HepG2 (cell line): ENCODE results near the gene ANKRD30A. TPM values are rescaled to one million over a fixed set of nuclear protein-coding genes. Genes with fewer than 3 reads are reported as not detected.

Source experiments
- ATAC-seq: fragments of 200-7000 bp; cut with Tn5 transposase; 3 replicates; pipeline ENCODE4 v1.9.1; 2020; ENCODE audit warnings: mild to moderate bottlenecking, moderate library complexity
- BruUV-seq: library from RNA; stranded (reverse); fragments of 400-500 nt; replicated peaks from 2 replicates; lab custom pipeline; 2021; lab: Mats Ljungman, UMichigan
- CTCF ChIA-PET: fragments of 300-600 bp; formaldehyde crosslinking; extraction: SDS; loops from one replicate; lab custom pipeline; 2021; ENCODE audit warnings: low total read pairs, inconsistent platforms, low intra/inter-chr PET ratio; lab: Yijun Ruan, JAX
- POLR2A ChIA-PET: fragments of 350-600 bp; sonication (Branson Sonifier 250); formaldehyde crosslinking; loops from one replicate; lab custom pipeline; 2020; ENCODE audit warnings: antibody characterized with exemption, inconsistent platforms; lab: Yijun Ruan, JAX
- DNase-seq: peaks from one replicate; pipeline ENCODE4 v3.0.0-alpha.2; 2015; ENCODE audit warnings: low spot score
- FAIRE-seq: peaks from 3 replicates; lab custom pipeline; 2011; peaks lifted over from hg19 to GRCh38; lab: Jason Lieb, UNC
- H2AFZ ChIP-seq: one replicate; pipeline ENCODE4 v1.6.1; 2011; ENCODE audit warnings: low read length, inconsistent platforms
- H3K27ac ChIP-seq: fragments of 300-600 bp; 3 replicates; pipeline ENCODE4 v1.8.0; 2011; ENCODE audit warnings: mixed run types, mild to moderate bottlenecking, mixed read lengths, low read length, inconsistent platforms; ENCODE audit not compliant: insufficient read depth; ENCODE audit errors: extremely low read length
- H3K27me3 ChIP-seq, 2 experiments: fragments of 200-600 bp in 1 of 2; 2 replicates in 1 of 2; 3 replicates in 1 of 2; pipeline versions ENCODE4 v1.6.0 to v1.8.0; 2011; ENCODE audit warnings: low read length in 2 of 2, mild to moderate bottlenecking in 2 of 2, moderate library complexity in 2 of 2, inconsistent platforms in 1 of 2; ENCODE audit not compliant: insufficient read depth in 2 of 2, control insufficient read depth in 1 of 2
- H3K36me3 ChIP-seq, 2 experiments: fragments of 200-600 bp in 1 of 2; replicated peaks in 1 of 2; 2 replicates in 1 of 2; 3 replicates in 1 of 2; pipeline versions ENCODE4 v1.5.1 to v1.8.0; 2011; ENCODE audit warnings: low read length in 2 of 2, inconsistent platforms in 1 of 2; ENCODE audit not compliant: insufficient read depth in 2 of 2, control insufficient read depth in 1 of 2
- H3K4me1 ChIP-seq: 2 replicates; pipeline ENCODE4 v1.5.1; 2012; ENCODE audit warnings: low read length, inconsistent platforms; ENCODE audit not compliant: insufficient read depth
- H3K4me2 ChIP-seq: 2 replicates; pipeline ENCODE4 v1.6.0; 2011; ENCODE audit warnings: low read depth, low read length, inconsistent platforms
- H3K4me3 ChIP-seq, 3 experiments: fragments of 200-600 bp in 1 of 3; sonication (generic), shearing (Covaris generic) in 1 of 3; replicated peaks in 1 of 3; 2 replicates each; pipeline ENCODE4 v1.5.1; 2011 to 2016; ENCODE audit warnings: low read length in 3 of 3, inconsistent platforms in 2 of 3, low read depth in 2 of 3, mild to moderate bottlenecking in 2 of 3, control low read depth in 1 of 3, mixed read lengths in 1 of 3; ENCODE audit not compliant: insufficient read depth in 1 of 3
- H3K79me2 ChIP-seq: one replicate; pipeline ENCODE4 v1.6.1; 2011; ENCODE audit warnings: low read length, inconsistent platforms; ENCODE audit not compliant: insufficient read depth
- H3K9ac ChIP-seq: 2 replicates; pipeline ENCODE4 v1.6.0; 2011; ENCODE audit warnings: mild to moderate bottlenecking, low read depth, low read length, inconsistent platforms; ENCODE audit not compliant: insufficient read depth
- H3K9me3 ChIP-seq: 2 replicates; pipeline ENCODE4 v1.5.1; 2012; ENCODE audit warnings: mild to moderate bottlenecking, low read length
- H4K20me1 ChIP-seq: 2 replicates; pipeline ENCODE4 v1.6.0; 2011; ENCODE audit warnings: inconsistent platforms, mild to moderate bottlenecking, low read length, moderate library complexity; ENCODE audit not compliant: insufficient read depth
- ARID5B ChIP-seq: IDR thresholded peaks from 2 replicates; pipeline ENCODE4 v1.4.0; 2020; ENCODE audit warnings: mild to moderate bottlenecking, missing genetic modification reagents
- ELF3 ChIP-seq: IDR thresholded peaks from 2 replicates; pipeline ENCODE4 v1.6.1; 2016; ENCODE audit warnings: missing genetic modification reagents, missing compliant biosample characterization
- FOXK2 ChIP-seq: fragments of 450-650 bp; IDR thresholded peaks from 2 replicates; pipeline ENCODE4 v1.6.1; 2016
- HDAC2 ChIP-seq: sonication (generic); formaldehyde crosslinking; IDR thresholded peaks from 2 replicates; pipeline ENCODE4 v1.4.0; 2020; ENCODE audit warnings: missing genetic modification reagents
- KLF12 ChIP-seq: sonication (generic); formaldehyde crosslinking; IDR thresholded peaks from 2 replicates; pipeline ENCODE4 v1.4.0; 2020; ENCODE audit warnings: missing genetic modification reagents, borderline replicate concordance
- MAFK ChIP-seq, 2 experiments: IDR thresholded peaks in 1 of 2; conservative IDR thresholded peaks in 1 of 2; 2 replicates each; pipeline ENCODE4 v1.6.1; 2011; ENCODE audit warnings: improper control_type of control experiment in 2 of 2, low read length in 2 of 2
- PHF21A ChIP-seq: sonication (generic); formaldehyde crosslinking; IDR thresholded peaks from 2 replicates; pipeline ENCODE4 v1.5.0; 2020; ENCODE audit warnings: mild to moderate bottlenecking, missing genetic modification reagents
- RFXAP ChIP-seq: sonication (generic); formaldehyde crosslinking; IDR thresholded peaks from 2 replicates; pipeline ENCODE4 v1.4.0; 2020; ENCODE audit warnings: missing genetic modification reagents, borderline replicate concordance
- WGBS: methylation state at CpG from one replicate; pipeline ENCODE4 v1.1.6; 2017; ENCODE audit warnings: low lambda C conversion rate; 5-methylcytosine and 5-hydroxymethylcytosine counted together
- in situ Hi-C: cut with HindIII; loops from 2 replicates; pipeline ENCODE4 v1.10.0; 2017; ENCODE audit warnings: low pct_unique_long_range_greater_than_20kb; ENCODE audit not compliant: extremely low pct_ligation_motif_present
- intact Hi-C: fragments of 100-400 bp; cut with micrococcal nuclease; formaldehyde crosslinking; loops from one replicate; pipeline ENCODE4 v1.10.0; 2022; ENCODE audit not compliant: unreplicated experiment
- polyA plus RNA-seq, 8 experiments: library from polyadenylated mRNA; depleted of rRNA in 3 of 8; stranded (reverse) in 7 of 8; unstranded in 1 of 8; fragments of >200 nt; fragmentation: Illumina TruSeq in 4 of 8; extraction: Trizol in 4 of 8; gene quantifications; 2 replicates each; pipeline versions ENCODE4 v1.2.1 to v1.2.3, GENCODE V29; 2011 to 2016; ENCODE audit warnings: low read depth in 4 of 8, missing spikeins in 1 of 8, mixed read lengths in 1 of 8; ENCODE audit not compliant: insufficient read depth in 1 of 8
- total RNA-seq, 5 experiments: library from RNA; depleted of rRNA; stranded (reverse); fragments of >200 nt; fragmentation: Illumina TruSeq; extraction: Trizol; gene quantifications; 2 replicates each; pipeline ENCODE4 v1.2.3, GENCODE V29; 2016; ENCODE audit warnings: low read depth in 1 of 5
- TF ChIP-seq, protein P1 (sequence below): IDR thresholded peaks from 2 replicates; pipeline ENCODE4 v1.6.1; 2016; ENCODE audit warnings: missing biosample characterization, missing genetic modification reagents, low read depth

ANKRD30A gene
- total and polyA plus RNA-seq, 2 of the 13 experiments (the other 11 are each of a cell fraction or from before 2014, with no cell fraction given), result not detected

GRCh38 chr10:37101261-37101660, 24.1 kb upstream of the ANKRD30A start:
- Histone ChIP-seq H4K20me1 (no peaks in the 10 kb centered on the region), H3K4me2 (no peak overlapping the region), H3K4me1 (no peaks in the 10 kb centered on the region), H3K79me2 (no peaks in the 10 kb centered on the region), H3K36me3 (no peaks in the 10 kb centered on the region), H3K27ac (no peak overlapping the region), H3K9ac (no peak overlapping the region), H2AFZ (no peak overlapping the region), H3K9me3 (no peaks in the 10 kb centered on the region), H3K4me3 (no peak overlapping the region), H3K27me3 (no peaks in the 10 kb centered on the region)
- ChIA-PET POLR2A (no interaction called here), CTCF (no interaction called here)
- in situ Hi-C loops (no loop called here), intact Hi-C loops (no loop called here)
- no peak for TF ChIP-seq ARID5B (CRISPR knock-in tag)
- no peak for TF ChIP-seq HDAC2 (CRISPR knock-in tag)
- no peak for TF ChIP-seq PHF21A (CRISPR knock-in tag)
- TF ChIP-seq MAFK (conservative IDR thresholded peaks at IDR 0.05 in 1 of 2, IDR thresholded peaks at IDR 0.05 in 1 of 2; ENCODE audit: low read length in 2 of 2), result no peak
- TF ChIP-seq ELF3 (CRISPR knock-in tag), result no peak
- TF ChIP-seq FOXK2, result no peak
- TF ChIP-seq, protein P1, sequence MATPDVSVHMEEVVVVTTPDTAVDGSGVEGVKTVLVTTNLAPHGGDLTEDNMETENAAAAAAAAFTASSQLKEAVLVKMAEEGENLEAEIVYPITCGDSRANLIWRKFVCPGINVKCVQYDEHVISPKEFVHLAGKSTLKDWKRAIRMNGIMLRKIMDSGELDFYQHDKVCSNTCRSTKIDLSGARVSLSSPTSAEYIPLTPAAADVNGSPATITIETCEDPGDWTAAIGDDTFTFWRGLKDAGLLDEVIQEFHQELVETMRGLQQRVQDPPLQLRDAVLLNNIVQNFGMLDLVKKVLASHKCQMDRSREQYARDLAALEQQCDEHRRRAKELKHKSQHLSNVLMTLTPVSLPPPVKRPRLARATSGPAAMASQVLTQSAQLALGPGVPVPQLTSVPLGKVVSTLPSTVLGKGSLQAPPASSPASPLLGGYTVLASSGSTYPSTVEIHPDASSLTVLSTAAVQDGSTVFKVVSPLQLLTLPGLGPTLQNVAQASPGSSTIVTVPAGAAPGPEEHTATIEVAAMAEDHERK (CRISPR knock-in tag), result no peak
- TF ChIP-seq KLF12 (CRISPR knock-in tag), result no peak
- TF ChIP-seq RFXAP, result no peak
- FAIRE-seq, result no peak
- WGBS, result 1% methylated on average over 3 of the region's 3 CpGs
- ATAC-seq, result no peak
- DNase-seq, result no peak
- BruUV-seq, result no TSS peak
